GM19395 (cell line): ENCODE data around the gene MLX.

Experiments
- ATAC-seq: cut with Tn5 transposase; IDR thresholded peaks from one replicate; pipeline ENCODE4 v1.9.1; 2021; ENCODE audit warnings: mild to moderate bottlenecking, moderate library complexity; ENCODE audit not compliant: unreplicated experiment

Gene MLX

GRCh38 chr17:42566883-42567573, at the start of gene MLX:
MLX (plus strand) TSS chr17:42567100; CDS start chr17:42567125, 25 bp downstream.
- peak; percentile 61 for ATAC-seq

- ATAC-seq = no peak
Observed at GRCh38 chr17:42517516-42517915, 49.4 kb upstream of the MLX start.

- no peak for ATAC-seq
Observed at GRCh38 chr17:42518046-42518754, 48.7 kb upstream of the MLX start.

GRCh38 chr17:42518755-42519545, 48.0 kb upstream of the MLX start:
- ATAC-seq = no peak

- no peak for ATAC-seq
Observed at GRCh38 chr17:42519546-42520491, 47.1 kb upstream of the MLX start.

GRCh38 chr17:42520540-42520951, 46.4 kb upstream of the MLX start:
- no peak for ATAC-seq

- ATAC-seq = no peak
Observed at GRCh38 chr17:42521036-42521435, 45.9 kb upstream of the MLX start.

- ATAC-seq = no peak
Observed at GRCh38 chr17:42521666-42522262, 45.1 kb upstream of the MLX start.

GRCh38 chr17:42522263-42522790, 44.6 kb upstream of the MLX start:
- no peak for ATAC-seq

- ATAC-seq = no peak
Observed at GRCh38 chr17:42522798-42523278, 44.1 kb upstream of the MLX start.

- ATAC-seq = no peak
Observed at GRCh38 chr17:42525221-42525620, 41.7 kb upstream of the MLX start.

GRCh38 chr17:42526031-42526444, 40.9 kb upstream of the MLX start:
- no peak for ATAC-seq

GRCh38 chr17:42527932-42528331, 39.0 kb upstream of the MLX start:
- ATAC-seq = no peak

GRCh38 chr17:42529061-42529460, 37.8 kb upstream of the MLX start:
- ATAC-seq = no peak

GRCh38 chr17:42530952-42531454, 35.9 kb upstream of the MLX start:
- no peak for ATAC-seq

GRCh38 chr17:42531455-42532354, 35.2 kb upstream of the MLX start:
- no peak for ATAC-seq

GRCh38 chr17:42535155-42536047, 31.5 kb upstream of the MLX start:
- peak; percentile 12 for ATAC-seq

GRCh38 chr17:42536048-42536371, 30.9 kb upstream of the MLX start, which contains the start of gene NAGLU:
NAGLU (plus strand) TSS chr17:42536241; CDS start chr17:42536273, 32 bp downstream.
- ATAC-seq = peak; percentile 80
